ENCODE data around the gene FGF4. TPM values are rescaled to one million over a fixed set of nuclear protein-coding genes. Genes with fewer than 3 reads are reported as not detected.

FGF4 gene
- total RNA-seq, 1 experiment from 2014 or later: not detected

GRCh38 chr11:69817265-69818230 lies 42.4 kb upstream of the FGF4 start:
- CTCF ChIA-PET: interaction anchor here (0.7 kb wide), 1 partner anchor 15 kb away, joined by 3 read pairs; no protein-coding TSS in a partner anchor
- no TSS peak for BruUV-seq (replicated peaks)
- no peaks in the 10 kb centered on the region for H3K4me1 Mint-ChIP-seq (ENCODE audit: low read depth, unreplicated experiment)
- peak; percentile 35 for DNase-seq
- H3K4me3 Mint-ChIP-seq (ENCODE audit: low read depth, unreplicated experiment): peak overlapping the region; percentile 57
- no peak overlapping the region for H3K27ac Mint-ChIP-seq (ENCODE audit: unreplicated experiment)
- H3K36me3 Mint-ChIP-seq (ENCODE audit: insufficient read depth, unreplicated experiment): no peaks in the 10 kb centered on the region
- intact Hi-C loops (cut with micrococcal nuclease; ENCODE audit: unreplicated experiment): no loop called here
- peaks cover 5% of the 10 kb centered on the region for H3K9me3 Mint-ChIP-seq (ENCODE audit: low read depth, unreplicated experiment)
- no peak for TF ChIP-seq CTCF (IDR thresholded peaks at IDR 0.05; ENCODE audit: unreplicated experiment)
- H3K27me3 Mint-ChIP-seq (ENCODE audit: unreplicated experiment): peaks cover 81% of the 10 kb centered on the region

GRCh38 chr11:69816671-69817070 lies 41.5 kb upstream of the FGF4 start:
- intact Hi-C loops (cut with micrococcal nuclease; ENCODE audit: unreplicated experiment): no loop called here
- CTCF ChIA-PET: no interaction called here
- peaks cover 5% of the 10 kb centered on the region for H3K9me3 Mint-ChIP-seq (ENCODE audit: low read depth, unreplicated experiment)

GRCh38 chr11:69815973-69816372 lies 40.8 kb upstream of the FGF4 start:
- Mint-ChIP-seq H3K36me3 (ENCODE audit: insufficient read depth, unreplicated experiment) (no peaks in the 10 kb centered on the region), H3K27ac (ENCODE audit: unreplicated experiment) (no peak overlapping the region), H3K4me3 (ENCODE audit: low read depth, unreplicated experiment) (no peak overlapping the region), H3K4me1 (ENCODE audit: low read depth, unreplicated experiment) (no peaks in the 10 kb centered on the region), H3K27me3 (ENCODE audit: unreplicated experiment) (peaks cover 68% of the 10 kb centered on the region), H3K9me3 (ENCODE audit: low read depth, unreplicated experiment) (peaks cover 5% of the 10 kb centered on the region)
- no TSS peak for BruUV-seq (replicated peaks)
- CTCF ChIA-PET: no interaction called here
- no peak for DNase-seq
- intact Hi-C loops (cut with micrococcal nuclease; ENCODE audit: unreplicated experiment): no loop called here
- no peak for TF ChIP-seq CTCF (IDR thresholded peaks at IDR 0.05; ENCODE audit: unreplicated experiment)

More at GRCh38 chr11:69816671-69817070, 41.5 kb upstream of the FGF4 start:
- H3K36me3 Mint-ChIP-seq (ENCODE audit: insufficient read depth, unreplicated experiment): no peaks in the 10 kb centered on the region
- H3K4me1 Mint-ChIP-seq (ENCODE audit: low read depth, unreplicated experiment): no peaks in the 10 kb centered on the region
- no peak for DNase-seq
- no TSS peak for BruUV-seq (replicated peaks)
- H3K27ac Mint-ChIP-seq (ENCODE audit: unreplicated experiment): no peak overlapping the region
- no peak for TF ChIP-seq CTCF (IDR thresholded peaks at IDR 0.05; ENCODE audit: unreplicated experiment)
- peaks cover 75% of the 10 kb centered on the region for H3K27me3 Mint-ChIP-seq (ENCODE audit: unreplicated experiment)
- H3K4me3 Mint-ChIP-seq (ENCODE audit: low read depth, unreplicated experiment): no peak overlapping the region

GRCh38 chr11:69814902-69815301 lies 39.8 kb upstream of the FGF4 start:
- CTCF ChIA-PET: no interaction called here
- intact Hi-C loops (cut with micrococcal nuclease; ENCODE audit: unreplicated experiment): no loop called here
- no TSS peak for BruUV-seq (replicated peaks)
- peaks cover 5% of the 10 kb centered on the region for H3K9me3 Mint-ChIP-seq (ENCODE audit: low read depth, unreplicated experiment)
- no peak for TF ChIP-seq CTCF (IDR thresholded peaks at IDR 0.05; ENCODE audit: unreplicated experiment)
- DNase-seq: no peak
- no peak overlapping the region for H3K27ac Mint-ChIP-seq (ENCODE audit: unreplicated experiment)
- H3K27me3 Mint-ChIP-seq (ENCODE audit: unreplicated experiment): peaks cover 63% of the 10 kb centered on the region
- no peaks in the 10 kb centered on the region for H3K36me3 Mint-ChIP-seq (ENCODE audit: insufficient read depth, unreplicated experiment)
- H3K4me3 Mint-ChIP-seq (ENCODE audit: low read depth, unreplicated experiment): no peak overlapping the region
- H3K4me1 Mint-ChIP-seq (ENCODE audit: low read depth, unreplicated experiment): no peaks in the 10 kb centered on the region
